GM12878 (cell line): Measurements from ENCODE around the gene HK2. TPM values are rescaled to one million over a fixed set of nuclear protein-coding genes. Genes with fewer than 3 reads are reported as not detected.

Experiments
- ATAC-seq: fragments of 200-7000 bp; cut with Tn5 transposase; 3 replicates; pipeline ENCODE4 v1.9.1; 2020; ENCODE audit warnings: mild to moderate bottlenecking, moderate library complexity
- BruUV-seq: library from RNA; stranded (reverse); fragments of 400-500 nt; replicated peaks from 2 replicates; lab custom pipeline; 2021; lab: Mats Ljungman, UMichigan
- CTCF ChIA-PET: fragments of 300-600 bp; sonication (Branson Sonifier 250); formaldehyde crosslinking; extraction: SDS; loops from one replicate; lab custom pipeline; 2021; ENCODE audit warnings: inconsistent platforms; lab: Yijun Ruan, JAX
- POLR2A ChIA-PET: fragments of 350-600 bp; formaldehyde crosslinking; extraction: SDS; loops from one replicate; lab custom pipeline; 2021; ENCODE audit warnings: inconsistent platforms; lab: Charles Lee
- RAD21 ChIA-PET: fragments of 300-600 bp; sonication (Branson Sonifier 250); formaldehyde crosslinking; loops from one replicate; lab custom pipeline; 2023; ENCODE audit warnings: antibody characterized with exemption; ENCODE audit not compliant: unreplicated experiment; lab: Charles Lee
- SMC1A ChIA-PET: fragments of 300-600 bp; sonication (Branson Sonifier 250); formaldehyde crosslinking; loops from one replicate; lab custom pipeline; 2023; ENCODE audit not compliant: unreplicated experiment, uncharacterized antibody; lab: Charles Lee
- DNase-seq: peaks from one replicate; pipeline ENCODE4 v3.0.0-alpha.2; 2011; ENCODE audit warnings: low read depth, low spot score
- FAIRE-seq: peaks from 3 replicates; lab custom pipeline; 2011; peaks lifted over from hg19 to GRCh38; lab: Jason Lieb, UNC
- H2AFZ ChIP-seq: 2 replicates; pipeline ENCODE4 v1.6.0; 2011; ENCODE audit warnings: low read depth, low read length, control low read depth; ENCODE audit not compliant: control insufficient read depth
- H3K27ac ChIP-seq: 2 replicates; pipeline ENCODE4 v1.5.1; 2011; ENCODE audit warnings: control low read depth; ENCODE audit not compliant: control insufficient read depth, insufficient read depth
- H3K27me3 ChIP-seq, 2 experiments: replicated peaks in 1 of 2; 2 replicates each; pipeline versions ENCODE4 v1.6.0 to v1.6.1; 2011; ENCODE audit warnings: low read length in 1 of 2; ENCODE audit not compliant: control insufficient read depth in 2 of 2, insufficient read depth in 2 of 2
- H3K36me3 ChIP-seq, 2 experiments: 2 replicates each; pipeline ENCODE4 v1.5.1; 2011; ENCODE audit warnings: low read length in 1 of 2; ENCODE audit not compliant: control insufficient read depth in 2 of 2, insufficient read depth in 2 of 2
- H3K4me1 ChIP-seq: 2 replicates; pipeline ENCODE4 v1.6.1; 2011; ENCODE audit warnings: mild to moderate bottlenecking, low read length, moderate library complexity, mixed read lengths; ENCODE audit not compliant: control insufficient read depth, insufficient read depth
- H3K4me2 ChIP-seq: 2 replicates; pipeline ENCODE4 v1.6.0; 2011; ENCODE audit warnings: control low read depth; ENCODE audit not compliant: control insufficient read depth, insufficient read depth
- H3K4me3 ChIP-seq: fragments of 200-600 bp; sonication (generic); 2 replicates; pipeline ENCODE4 v1.5.1; 2016
- H3K79me2 ChIP-seq: 2 replicates; pipeline ENCODE4 v1.6.0; 2011; ENCODE audit warnings: low read length; ENCODE audit not compliant: control insufficient read depth, insufficient read depth
- H3K9ac ChIP-seq: 2 replicates; pipeline ENCODE4 v1.8.0; 2011; ENCODE audit warnings: low read length, control low read depth, mixed read lengths; ENCODE audit not compliant: control insufficient read depth, insufficient read depth
- H3K9me3 ChIP-seq: replicated peaks from 3 replicates; pipeline ENCODE4 v1.5.1; 2011; ENCODE audit warnings: mild to moderate bottlenecking, low read length; ENCODE audit not compliant: control insufficient read depth, insufficient read depth
- H4K20me1 ChIP-seq: 2 replicates; pipeline ENCODE4 v1.6.0; 2011; ENCODE audit not compliant: control insufficient read depth, insufficient read depth
- ATF7 ChIP-seq: fragments of 450-650 bp; IDR thresholded peaks from 2 replicates; pipeline ENCODE4 v1.6.1; 2016; ENCODE audit warnings: low read depth, mild to moderate bottlenecking
- CBX3 ChIP-seq: fragments of 200-600 bp; sonication (generic); IDR thresholded peaks from 2 replicates; pipeline ENCODE4 v1.6.1; 2016; ENCODE audit warnings: low read depth, borderline replicate concordance
- NFYA ChIP-seq: IDR thresholded peaks from 2 replicates; pipeline ENCODE4 v1.6.1; 2011; ENCODE audit warnings: low read depth, mild to moderate bottlenecking, low read length, improper control_type of control experiment, borderline replicate concordance
- POLR2AphosphoS2 ChIP-seq: IDR thresholded peaks from 2 replicates; pipeline ENCODE4 v1.6.1; 2011; ENCODE audit warnings: low read depth, mild to moderate bottlenecking, low read length, improper control_type of control experiment, moderate library complexity
- SMARCA5 ChIP-seq: fragments of 450-650 bp; IDR thresholded peaks from 2 replicates; pipeline ENCODE4 v1.6.1; 2017; ENCODE audit warnings: mild to moderate bottlenecking
- TBL1XR1 ChIP-seq: IDR thresholded peaks from 2 replicates; pipeline ENCODE4 v1.6.1; 2012; ENCODE audit warnings: low read depth, low read length, improper control_type of control experiment
- TCF7 ChIP-seq: IDR thresholded peaks from 2 replicates; pipeline ENCODE4 v1.6.1; 2014; ENCODE audit warnings: antibody characterized with exemption, borderline replicate concordance
- ZNF207 ChIP-seq: fragments of 450-650 bp; IDR thresholded peaks from 2 replicates; pipeline ENCODE4 v1.6.1; 2014; ENCODE audit warnings: antibody characterized with exemption, mild to moderate bottlenecking, borderline replicate concordance
- WGBS: methylation state at CpG from one replicate; pipeline ENCODE4 v1.1.6; 2016; ENCODE audit warnings: low lambda C conversion rate; ENCODE audit not compliant: insufficient replicate concordance, insufficient coverage; ENCODE audit errors: missing lambda C conversion rate; 5-methylcytosine and 5-hydroxymethylcytosine counted together
- in situ Hi-C: fragments of 300-500 bp; cut with MboI; formaldehyde crosslinking; loops from 9 replicates; pipeline ENCODE4 v1.14.3; 2018; ENCODE audit warnings: mixed read lengths
- intact Hi-C: fragments of 100-400 bp; cut with micrococcal nuclease; formaldehyde crosslinking; loops from one replicate; pipeline ENCODE4 v1.14.2; 2022; ENCODE audit not compliant: unreplicated experiment
- polyA plus RNA-seq, 11 experiments: library from polyadenylated mRNA; depleted of rRNA in 4 of 11; unstranded in 6 of 11; stranded (reverse) in 5 of 11; fragments of >200 nt; fragmentation: Nextera tagmentation in 4 of 11; fragmentation: Illumina TruSeq in 1 of 11; extraction: Ambion mirVana in 4 of 11; extraction: Trizol in 1 of 11; gene quantifications; 1 replicate in 1 of 11; 2 replicates in 10 of 11; pipeline versions ENCODE4 v1.2.1 to v1.2.3, GENCODE V29; 2011 to 2016; ENCODE audit warnings: inconsistent platforms in 2 of 11, missing spikeins in 2 of 11, low read depth in 1 of 11
- total RNA-seq, 4 experiments: library from RNA; depleted of rRNA in 3 of 4; stranded (reverse); fragments of >200 nt in 3 of 4; fragmentation: Illumina TruSeq in 1 of 4; extraction: Trizol in 1 of 4; gene quantifications; 2 replicates each; pipeline versions ENCODE4 v1.2.1 to v1.2.3, GENCODE V29; 2013 to 2021

HK2 gene
- total and polyA plus RNA-seq, 10 of the 15 experiments (the other 5 are each of a cell fraction or from before 2014, with no cell fraction given): 5.0 to 73.1 (median 20.2) TPM

DNA sequence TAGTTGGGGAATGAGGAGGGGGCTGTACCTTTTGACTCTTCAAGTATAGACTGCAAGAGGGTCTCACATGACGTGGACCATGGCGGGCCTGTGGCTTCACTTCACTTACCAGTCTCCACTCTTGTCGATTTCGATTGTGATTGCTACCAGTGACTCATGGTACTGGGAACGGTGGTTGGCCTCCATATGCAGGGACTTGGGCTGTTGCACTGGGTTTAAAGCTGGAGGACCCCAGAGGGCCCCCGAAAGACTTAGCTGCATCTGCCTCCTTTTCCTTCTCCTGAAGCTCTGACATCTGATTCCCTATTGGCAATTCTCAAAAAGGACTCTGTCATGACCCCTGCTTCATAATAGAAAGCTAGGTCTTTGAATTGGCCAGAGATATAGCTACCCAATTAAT is 43.4 kb downstream of the HK2 start:
- H3K79me2 ChIP-seq: no peaks in the 10 kb centered on the region
- intact Hi-C loops (loop anchor here (2.0 kb wide), 1 partner anchor 41 kb away; no protein-coding TSS in a partner anchor), in situ Hi-C loops (loop anchor here (5.0 kb wide), 1 partner anchor 175 kb away; no protein-coding TSS in a partner anchor)
- H4K20me1 ChIP-seq: no peaks in the 10 kb centered on the region
- CTCF ChIA-PET: interaction anchor here (0.7 to 6.8 kb wide), 15 partner anchors 14 to 289 kb away, joined by 3 to 111 read pairs (median 5); no protein-coding TSS in a partner anchor
- TF ChIP-seq ZNF207 (no peak), SMARCA5 (no peak), ATF7 (no peak), TBL1XR1 (no peak), POLR2AphosphoS2 (no peak), CBX3 (no peak), TCF7 (no peak), NFYA (no peak)
- DNase-seq (no peak), ATAC-seq (no peak), FAIRE-seq (no peak)
- no peak overlapping the region for H3K4me3 ChIP-seq
- no peaks in the 10 kb centered on the region for H3K9me3 ChIP-seq
- no peaks in the 10 kb centered on the region for H3K4me1 ChIP-seq
- WGBS: over 99% methylated on average over 6 of the region's 6 CpGs
- BruUV-seq: no TSS peak
- RAD21 ChIA-PET: interaction anchor here (0.7 to 3.9 kb wide), 4 partner anchors 41 to 288 kb away, joined by 3 to 27 read pairs (median 8); no protein-coding TSS in a partner anchor
- no peak overlapping the region for H3K4me2 ChIP-seq
- H3K27ac ChIP-seq: no peak overlapping the region
- SMC1A ChIA-PET: interaction anchor here (1.1 to 5.0 kb wide), 8 partner anchors 13 to 292 kb away, joined by 3 to 47 read pairs (median 6); no protein-coding TSS in a partner anchor
- H3K27me3 ChIP-seq: no peaks in the 10 kb centered on the region
- POLR2A ChIA-PET: interaction anchor here (0.6 kb wide), 1 partner anchor 802 kb away, joined by 3 read pairs; no protein-coding TSS in a partner anchor
- peaks cover 43 to 66% of the 10 kb centered on the region in 2 experiments for H3K36me3 ChIP-seq
- H3K9ac ChIP-seq: no peak overlapping the region
- H2AFZ ChIP-seq: no peak overlapping the region
